Upper lobe of left lung (tissue), 6 donors: ENCODE results near the gene SLC9A7. TPM values are rescaled to one million over a fixed set of nuclear protein-coding genes. Genes with fewer than 3 reads are reported as not detected.

Source experiments
- ATAC-seq, 2 donors: fragments of 200-7000 bp; cut with Tn5 transposase; one replicate each; pipeline ENCODE4 v1.9.1; 2022; ENCODE audit warnings: mild to moderate bottlenecking in 2 of 2, moderate library complexity in 2 of 2; ENCODE audit not compliant: low FRiP score in 2 of 2
- DNase-seq, 2 donors: peaks; one replicate each; pipeline ENCODE4 v3.0.0-alpha.2; 2019 to 2020
- H3K27ac ChIP-seq, 4 donors: fragments of 200-600 bp; sonication (generic); one replicate each; pipeline ENCODE4 v1.5.1; 2016 to 2019
- H3K27me3 ChIP-seq, 4 donors: fragments of 200-600 bp; sonication (generic); one replicate each; pipeline ENCODE4 v1.5.1; 2017 to 2019
- H3K36me3 ChIP-seq, 4 donors: fragments of 200-600 bp; sonication (generic); one replicate each; pipeline ENCODE4 v1.5.1; 2016 to 2019
- H3K4me1 ChIP-seq, 4 donors: fragments of 200-600 bp; sonication (generic); one replicate each; pipeline ENCODE4 v1.5.1; 2018 to 2019
- H3K4me3 ChIP-seq, 4 donors: fragments of 200-600 bp; sonication (generic); one replicate each; pipeline ENCODE4 v1.5.1; 2017 to 2019; ENCODE audit warnings: mild to moderate bottlenecking in 2 of 4, moderate library complexity in 1 of 4
- H3K9me3 ChIP-seq, 4 donors: fragments of 200-600 bp; sonication (generic); one replicate each; pipeline ENCODE4 v1.5.1; 2018 to 2019
- CTCF ChIP-seq, 6 experiments: fragments of 450-650 bp in 4 of 6; fragments of 200-600 bp in 2 of 6; sonication (generic) in 2 of 6; IDR thresholded peaks; one replicate each; pipeline ENCODE4 v1.5.1; 2016 to 2019; ENCODE audit warnings: antibody characterized with exemption in 6 of 6
- EP300 ChIP-seq, 4 donors: sonication (generic); formaldehyde crosslinking; IDR thresholded peaks; one replicate each; pipeline ENCODE4 v1.5.1; 2017; ENCODE audit warnings: antibody characterized with exemption in 4 of 4, control low read depth in 2 of 4
- POLR2A ChIP-seq, 4 donors: fragments of 450-650 bp; IDR thresholded peaks; one replicate each; pipeline ENCODE4 v1.5.1; 2016 to 2017; ENCODE audit warnings: antibody characterized with exemption in 4 of 4, mild to moderate bottlenecking in 2 of 4
- POLR2AphosphoS5 ChIP-seq, 2 donors: sonication (generic); formaldehyde crosslinking; IDR thresholded peaks; one replicate each; pipeline ENCODE4 v1.5.1; 2017; ENCODE audit warnings: antibody characterized with exemption in 2 of 2
- WGBS, 2 donors: methylation state at CpG; one replicate each; pipeline ENCODE4 v1.1.5; 2017 to 2018; 5-methylcytosine and 5-hydroxymethylcytosine counted together
- total RNA-seq, 6 donors: library from RNA; depleted of rRNA in 4 of 6; stranded (reverse); fragments of >200 nt in 4 of 6; gene quantifications; one replicate each; pipeline versions ENCODE4 v1.1.0 to v1.2.1, GENCODE V29; 2016 to 2021
- donor health status: DM: no; HTN: no; CAD: no; lungs with moderate emphysema.
- donor health status: DM: no; HTN: yes; CAD: no; lungs with severe emphysema.

The SLC9A7 gene
- total RNA-seq, 6 donors from 2014 or later, result 4.6 to 9.0 (median 6.4) TPM

- Histone ChIP-seq H3K27me3 (no peaks in the 10 kb centered on the region), H3K4me1 (no peaks in the 10 kb centered on the region), H3K4me3 (no peak overlapping the region), H3K36me3 (no peaks in the 10 kb centered on the region), H3K9me3 (no peaks in the 10 kb centered on the region), H3K27ac (no peak overlapping the region)
- no peak for TF ChIP-seq POLR2AphosphoS5 (IDR thresholded peaks at IDR 0.05)
- no peak for TF ChIP-seq CTCF (IDR thresholded peaks at IDR 0.05)
- no peak for TF ChIP-seq POLR2A (IDR thresholded peaks at IDR 0.05)
- TF ChIP-seq EP300 (IDR thresholded peaks at IDR 0.05), result no peak
- no peak for ATAC-seq
- WGBS, 2 donors, result 94 to 100% methylated on average over 1 of the region's 1 CpG
- DNase-seq, result no peak
Observed at GRCh38 chrX:46762963-46763362, 4.0 kb upstream of the SLC9A7 start.

GRCh38 chrX:46759645-46759974 lies 692 bp upstream of the SLC9A7 start:
- TF ChIP-seq CTCF (IDR thresholded peaks at IDR 0.05), result no peak
- no peak for TF ChIP-seq POLR2A (IDR thresholded peaks at IDR 0.05)
- TF ChIP-seq POLR2AphosphoS5 (IDR thresholded peaks at IDR 0.05), result no peak
- TF ChIP-seq EP300 (IDR thresholded peaks at IDR 0.05), result no peak
- no peak for ATAC-seq
- DNase-seq, result no peak
- no peaks in the 10 kb centered on the region for H3K9me3 ChIP-seq
- H3K27ac ChIP-seq, result no peak overlapping the region
- H3K4me3 ChIP-seq, result peak overlapping the region in 3 of 4 donors; percentile 49 to 55 (median 54)
- WGBS, 2 donors, result 48 to 80% methylated on average over 1 to 4 of the region's 4 CpGs
- no peaks in the 10 kb centered on the region for H3K4me1 ChIP-seq
- no peaks in the 10 kb centered on the region for H3K27me3 ChIP-seq
- no peaks in the 10 kb centered on the region for H3K36me3 ChIP-seq

GRCh38 chrX:46758163-46758955 lies 559 bp downstream of the SLC9A7 start:
- TF ChIP-seq POLR2AphosphoS5 (IDR thresholded peaks at IDR 0.05) (no peak), CTCF (IDR thresholded peaks at IDR 0.05) (no peak), EP300 (IDR thresholded peaks at IDR 0.05) (no peak), POLR2A (IDR thresholded peaks at IDR 0.05) (no peak)
- ATAC-seq, result peak in 1 of 2 donors; percentile 36
- Histone ChIP-seq H3K27me3 (no peaks in the 10 kb centered on the region), H3K4me3 (peak overlapping the region in 3 of 4 donors; percentile 49 to 55 (median 54)), H3K27ac (peak overlapping the region in 2 of 4 donors; percentile 35 to 59), H3K9me3 (no peaks in the 10 kb centered on the region), H3K4me1 (no peaks in the 10 kb centered on the region), H3K36me3 (no peaks in the 10 kb centered on the region)
- 59 to 77% methylated on average over 4 to 43 of the region's 47 CpGs for WGBS, 2 donors
- peak in 1 of 2 donors; percentile 70 for DNase-seq

GRCh38 chrX:46757593-46757992 lies 1.3 kb downstream of the SLC9A7 start:
- Histone ChIP-seq H3K36me3 (no peaks in the 10 kb centered on the region), H3K4me3 (no peak overlapping the region), H3K4me1 (no peaks in the 10 kb centered on the region), H3K9me3 (no peaks in the 10 kb centered on the region), H3K27me3 (no peaks in the 10 kb centered on the region), H3K27ac (no peak overlapping the region)
- WGBS, 2 donors, result 54 to 65% methylated on average over 8 of the region's 8 CpGs
- no peak for ATAC-seq
- no peak for TF ChIP-seq EP300 (IDR thresholded peaks at IDR 0.05)
- no peak for TF ChIP-seq CTCF (IDR thresholded peaks at IDR 0.05)
- no peak for TF ChIP-seq POLR2A (IDR thresholded peaks at IDR 0.05)
- TF ChIP-seq POLR2AphosphoS5 (IDR thresholded peaks at IDR 0.05), result no peak
- no peak for DNase-seq

GRCh38 chrX:46757052-46757451 lies 1.9 kb downstream of the SLC9A7 start:
- no peak overlapping the region for H3K4me3 ChIP-seq
- no peaks in the 10 kb centered on the region for H3K36me3 ChIP-seq
- no peaks in the 10 kb centered on the region for H3K9me3 ChIP-seq
- H3K4me1 ChIP-seq, result no peaks in the 10 kb centered on the region
- TF ChIP-seq POLR2AphosphoS5 (IDR thresholded peaks at IDR 0.05) (no peak), EP300 (IDR thresholded peaks at IDR 0.05) (no peak), POLR2A (IDR thresholded peaks at IDR 0.05) (no peak), CTCF (IDR thresholded peaks at IDR 0.05) (no peak)
- no peak overlapping the region for H3K27ac ChIP-seq
- DNase-seq, result no peak
- 54 to 56% methylated on average over 5 to 8 of the region's 8 CpGs for WGBS, 2 donors
- no peaks in the 10 kb centered on the region for H3K27me3 ChIP-seq
- ATAC-seq, result no peak
